Heart right ventricle (tissue), 16 donors: ENCODE results near the gene RGS8. TPM values are rescaled to one million over a fixed set of nuclear protein-coding genes. Genes with fewer than 3 reads are reported as not detected.

Source experiments
- ATAC-seq, 8 donors: fragments of 200-7000 bp; cut with Tn5 transposase; one replicate each; pipeline ENCODE4 v1.9.1; 2020; ENCODE audit warnings: mild to moderate bottlenecking in 8 of 8, moderate library complexity in 8 of 8, moderate number of reproducible peaks in 1 of 8
- DNase-seq, 2 donors: peaks; one replicate each; pipeline ENCODE4 v3.0.0-alpha.2; 2020
- H3K27ac ChIP-seq, 10 donors: fragments of 200-600 bp; sonication (generic) in 2 of 10; one replicate each; pipeline versions ENCODE4 v1.5.0 to v1.8.0; 2020 to 2022; ENCODE audit warnings: mild to moderate bottlenecking in 3 of 10
- H3K27me3 ChIP-seq, 7 donors: fragments of 200-600 bp; one replicate each; pipeline ENCODE4 v1.8.0; 2021 to 2022; ENCODE audit warnings: mild to moderate bottlenecking in 2 of 7
- H3K36me3 ChIP-seq, 9 donors: fragments of 200-600 bp; sonication (generic) in 1 of 9; one replicate each; pipeline versions ENCODE4 v1.5.0 to v1.8.0; 2020 to 2022; ENCODE audit warnings: mild to moderate bottlenecking in 2 of 9
- H3K4me1 ChIP-seq, 9 donors: fragments of 200-600 bp; sonication (generic) in 1 of 9; one replicate each; pipeline versions ENCODE4 v1.5.0 to v1.8.0; 2020 to 2022; ENCODE audit warnings: mild to moderate bottlenecking in 4 of 9
- H3K4me3 ChIP-seq, 10 donors: fragments of 200-600 bp; sonication (generic) in 2 of 10; one replicate each; pipeline versions ENCODE4 v1.5.0 to v1.8.0; 2020 to 2022; ENCODE audit warnings: mild to moderate bottlenecking in 7 of 10, moderate library complexity in 2 of 10
- H3K9me3 ChIP-seq, 11 donors: fragments of 200-600 bp in 10 of 11; sonication (generic) in 2 of 11; one replicate each; pipeline versions ENCODE4 v1.5.0 to v1.8.0; 2013 to 2022; ENCODE audit warnings: mild to moderate bottlenecking in 2 of 11, control low read depth in 1 of 11, moderate library complexity in 1 of 11
- CTCF ChIP-seq, 9 donors: fragments of 200-600 bp; sonication (generic) in 2 of 9; IDR thresholded peaks; one replicate each; pipeline versions ENCODE4 v1.5.0 to v1.8.0; 2021 to 2022; ENCODE audit warnings: antibody characterized with exemption in 9 of 9, mild to moderate bottlenecking in 5 of 9, moderate library complexity in 1 of 9
- WGBS, 2 donors: extraction: QIAGEN DNeasy Blood & Tissue Kit; methylation state at CpG; one replicate each; pipeline ENCODE4 v1.1.7; 2013; ENCODE audit warnings: inconsistent platforms in 1 of 2; 5-methylcytosine and 5-hydroxymethylcytosine counted together
- intact Hi-C, 10 donors: fragments of 100-400 bp; cut with DNase I; formaldehyde crosslinking; loops; one replicate each; pipeline versions ENCODE4 v1.11.1 to v1.14.2; 2022
- polyA plus RNA-seq, 2 donors: library from polyadenylated mRNA; stranded (reverse); fragments of 200-250 nt; gene quantifications; one replicate each; pipeline ENCODE4 v1.2.3, GENCODE V29; 2013
- total RNA-seq, 10 donors: library from RNA; stranded (reverse); fragmentation: NEBNext Ultra II Directional in 3 of 10; extraction: Animal tissue kit (Norgen Biotek cat#: 25700) in 3 of 10; gene quantifications; one replicate each; pipeline versions ENCODE4 v1.2.1 to v1.2.4, GENCODE V29; 2021 to 2023
- donor health status: Arrhythmogenic right ventricular cardiomyopathy.
- donor health status: ischemic (EF 13 %, LVEDD 7.1; RV severe dilation, severe dysfunction).
- donor health status: healthy with polysubstance abuse.
- donor health status: DM: no; HTN: yes; CAD: no.
- donor health status: DM: no; HTN: no; CAD: no.
- donor health status: ischemic (EF 25% LVEDD 6.9; RV normal size, moderate dysfunction).
- donor health status: ischemic (EF 25% LVEDD 5.7; RV mildly dilated, moderate dysfunction).
- donor health status: healthy.
- donor health status: DM: yes; HTN: yes; CAD: no.
- donor health status: Ischemic cardiomyopathy.
- donor health status: ischemic (EF 35%, LVEDD 5.7; RV mildly dilated, moderate dysfunction).
- donor health status: nonischemic (EF 11% LVEDD 7.7; RV severe dilation, severe dysfunction).
- donor health status: DM: yes; HTN: yes; CAD: no.
- donor health status: PGD.
- donor health status: ischemic (EF 29% LVEDD 5.4; RV normal size, mild dysfunction).
- donor health status: nonischemic (EF 23%, LVEDD 6.1; RV moderate dilation, normal function).

RGS8 gene
- total and polyA plus RNA-seq, 12 donors, result 0.05 to 0.56 (median 0.24) TPM; not detected in 8

- no peak for DNase-seq
- Histone ChIP-seq H3K36me3 (no peaks in the 10 kb centered on the region), H3K4me1 (peaks cover 2 to 67% (median 28%) of the 10 kb centered on the region in 9 donors), H3K27ac (peak overlapping the region in 2 of 10 donors; percentile 46 to 65), H3K27me3 (peaks cover 0 to 24% (median 0%) of the 10 kb centered on the region in 7 donors), H3K9me3 (no peaks in the 10 kb centered on the region), H3K4me3 (no peak overlapping the region)
- no peak for TF ChIP-seq CTCF (IDR thresholded peaks at IDR 0.05)
- WGBS, 2 donors, result 67 to 73% methylated on average over 5 of the region's 5 CpGs
- no peak for ATAC-seq
- intact Hi-C loops, result loop anchor here in 5 of 10 donors (5.0 to 10.0 kb wide), 6 partner anchors 60 to 107 kb away; partner anchors contain the start of genes RGS16 (in 4 of the 5) and NPL (in 2 of the 5)
Observed at GRCh38 chr1:182677397-182678098, 6.8 kb downstream of the RGS8 start.

DNA sequence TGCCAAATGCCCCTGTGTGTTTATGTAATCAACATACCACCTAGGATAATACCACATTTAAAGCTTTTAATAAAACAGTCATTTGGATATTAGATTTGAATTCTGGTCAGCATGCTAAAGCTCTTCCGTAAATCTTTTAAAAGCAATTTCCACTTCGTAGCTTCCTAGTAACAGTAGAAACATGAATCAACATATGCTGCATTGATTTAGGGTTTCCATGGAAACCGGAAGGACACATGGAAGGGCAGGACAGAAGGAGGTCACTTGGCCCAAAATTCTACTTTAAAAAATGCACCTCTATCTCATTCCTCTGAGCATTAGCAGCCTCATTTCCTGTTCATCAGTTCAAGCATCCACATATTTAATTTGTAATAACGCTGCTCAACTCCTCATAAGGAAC lies 8.1 kb downstream of the RGS8 start:
- WGBS, 2 donors, result 49 to 54% methylated on average over 4 of the region's 4 CpGs
- Histone ChIP-seq H3K4me1 (peaks cover 2 to 67% (median 28%) of the 10 kb centered on the region in 9 donors), H3K4me3 (no peak overlapping the region), H3K27ac (peak overlapping the region in 7 of 10 donors; percentile 5 to 65 (median 42)), H3K9me3 (no peaks in the 10 kb centered on the region), H3K36me3 (no peaks in the 10 kb centered on the region), H3K27me3 (peaks cover 0 to 18% (median 0%) of the 10 kb centered on the region in 7 donors)
- ATAC-seq (peak in 7 of 8 donors; percentile 43 to 80 (median 70)), DNase-seq (peak in 1 of 2 donors; percentile 18)
- TF ChIP-seq CTCF (IDR thresholded peaks at IDR 0.05), result no peak
- intact Hi-C loops, result loop anchor here in 5 of 10 donors (5.0 to 10.0 kb wide), 6 partner anchors 59 to 109 kb away; partner anchors contain the start of genes RGS16 (in 4 of the 5) and NPL (in 2 of the 5)

DNA sequence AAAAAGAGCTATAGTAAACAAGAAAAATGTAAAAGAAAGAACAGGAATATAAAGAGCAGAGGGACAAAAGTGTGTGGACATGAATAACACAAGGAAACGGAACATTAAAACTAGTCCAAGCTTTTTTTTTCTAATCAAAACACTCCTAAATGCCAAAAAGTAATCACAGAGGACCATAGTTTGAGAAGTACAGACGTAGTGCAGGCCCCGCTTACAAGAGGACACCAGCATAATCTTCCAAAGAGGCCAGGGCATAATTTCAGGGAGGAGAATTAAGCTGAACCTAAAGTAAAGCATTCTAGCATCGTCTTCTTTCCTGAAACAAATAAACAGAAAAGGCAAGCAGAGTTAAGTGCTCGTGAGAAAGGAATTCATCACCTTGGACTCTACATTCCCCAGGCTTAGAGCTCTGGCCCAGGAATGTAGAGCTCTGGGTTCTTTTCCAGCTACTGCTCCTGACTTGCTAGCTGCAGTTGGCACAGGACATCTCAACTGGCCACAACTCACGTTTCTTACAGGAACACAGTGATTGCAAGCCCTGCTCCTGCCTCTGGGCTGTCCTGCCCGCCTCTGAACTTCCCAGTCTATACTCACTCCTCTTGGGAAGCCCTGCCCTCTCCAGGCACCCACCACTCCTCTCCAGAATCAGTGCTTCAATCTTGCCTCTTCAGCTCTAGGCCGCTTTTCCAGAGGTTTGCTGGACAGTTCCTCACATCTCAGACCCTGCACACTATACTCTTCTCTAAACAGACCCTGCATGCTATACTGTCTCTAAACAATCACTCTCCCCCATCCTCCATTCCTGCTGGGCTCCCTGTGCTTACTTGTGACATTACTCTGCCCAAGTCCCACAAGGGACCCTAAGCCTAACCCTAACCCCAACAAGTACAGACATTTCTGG lies 9.8 kb downstream of the RGS8 start:
- intact Hi-C loops, result loop anchor here in 6 of 10 donors (5.0 to 10.0 kb wide), 6 partner anchors 57 to 110 kb away; partner anchors contain the start of genes RGS16 (in 5 of the 6) and NPL (in 2 of the 6)
- peak overlapping the region in 6 of 10 donors; percentile 0 to 62 (median 37) for H3K27ac ChIP-seq

More for the DNA sequence above, 9.8 kb downstream of the RGS8 start:
- Histone ChIP-seq H3K4me1 (peaks cover 2 to 57% (median 28%) of the 10 kb centered on the region in 9 donors), H3K4me3 (no peak overlapping the region), H3K27me3 (peaks cover 0 to 13% (median 0%) of the 10 kb centered on the region in 7 donors), H3K9me3 (no peaks in the 10 kb centered on the region), H3K36me3 (no peaks in the 10 kb centered on the region)
- peak; percentile 14 to 22 for DNase-seq
- ATAC-seq, result peak; percentile 23 to 77 (median 50)
- TF ChIP-seq CTCF (IDR thresholded peaks at IDR 0.05), result no peak
- 36 to 49% methylated on average over 8 of the region's 8 CpGs for WGBS, 2 donors
